Activated T-helper 1 cell treated with anti-CD3 and anti-CD28 coated beads, Interleukin-2, amount 50 U/mL, for 16 hours (primary cell): ENCODE measurements around the gene RORB.
"Not testable (repeated sequence)": the region's sequence is repeated elsewhere in the genome, so short reads cannot be mapped to it uniquely, and the experiment has no call there.

Experiments
- DNase-seq, 2 donors: peaks; one replicate each; pipeline ENCODE4 v3.0.0-alpha.2; 2020; ENCODE audit warnings: low read depth in 1 of 2, low spot score in 1 of 2

Gene RORB

DNA sequence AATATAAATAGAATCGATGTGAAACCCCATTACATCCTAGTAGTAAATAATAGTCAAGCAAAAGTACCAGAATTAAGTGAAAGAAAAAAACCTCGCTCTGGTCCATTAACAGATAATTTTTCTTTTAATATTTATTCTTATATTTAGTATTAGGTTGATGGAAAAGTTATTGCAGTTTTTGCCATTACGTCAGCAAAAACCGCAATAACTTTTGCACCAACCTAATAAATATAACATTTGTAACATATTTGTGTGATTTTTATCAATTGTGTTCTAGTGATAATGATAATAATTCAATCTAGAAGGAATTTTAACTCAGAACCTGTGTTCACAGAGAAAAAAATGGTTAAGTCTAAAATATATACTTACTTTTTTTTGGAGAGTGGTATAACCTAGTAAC, 16.1 kb downstream of the RORB start:
- no peak for DNase-seq

DNA sequence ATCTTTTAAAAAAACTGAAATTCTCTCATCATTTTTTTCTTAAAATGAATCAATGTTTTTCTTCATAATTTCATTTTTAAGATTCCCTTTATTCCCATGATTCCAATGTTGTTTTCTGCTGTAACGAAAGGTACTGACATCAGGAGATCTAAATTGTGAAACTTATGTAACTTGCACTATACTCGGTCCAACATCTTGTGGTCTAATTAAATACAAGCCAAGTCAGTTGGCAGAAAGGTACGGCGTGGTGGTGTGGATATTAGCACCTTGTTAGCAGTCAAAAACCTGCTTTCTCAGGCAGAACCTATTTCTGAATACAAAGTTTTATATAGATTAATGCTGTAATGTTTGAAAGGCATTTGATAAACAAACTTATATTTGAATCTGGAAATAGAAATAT, 20.1 kb downstream of the RORB start:
- DNase-seq = no peak

DNA sequence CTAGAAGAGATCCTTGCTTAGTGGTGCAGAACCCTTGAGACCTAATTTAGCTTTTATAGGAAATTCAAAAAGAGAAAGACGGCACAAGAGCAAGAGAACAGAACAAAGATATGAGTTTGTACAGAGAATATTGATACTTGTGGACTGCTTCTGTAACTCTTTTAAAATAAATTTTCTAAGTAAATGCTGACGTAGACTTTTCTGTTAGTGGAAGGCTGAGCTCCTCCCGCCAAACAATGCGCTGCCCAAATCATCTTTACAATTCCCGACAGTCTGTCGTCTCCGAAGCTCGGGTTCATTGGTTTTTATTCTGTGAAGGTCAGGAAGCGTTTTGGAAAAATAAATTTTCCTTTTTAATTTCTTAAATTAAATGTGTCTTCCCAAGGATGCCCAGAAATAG, 22.3 kb downstream of the RORB start:
- no peak for DNase-seq

DNA sequence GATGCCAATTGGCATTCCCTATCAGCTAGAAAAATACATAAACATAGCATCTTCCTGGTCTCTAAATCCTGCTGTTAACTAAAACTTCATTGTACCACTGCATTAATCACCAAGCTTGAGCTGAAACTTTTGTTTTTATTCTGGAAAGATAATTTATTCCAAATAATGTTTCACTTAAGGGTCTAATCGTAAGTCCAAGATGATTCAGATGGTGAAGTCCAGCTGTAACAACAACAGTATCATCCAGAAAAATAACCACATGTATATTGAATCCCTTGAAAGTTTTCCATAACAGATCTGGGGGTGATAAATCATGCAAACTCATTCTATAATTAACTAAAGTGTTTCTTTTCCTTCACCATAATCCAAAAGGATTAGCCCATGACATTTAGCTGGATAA, 23.9 kb downstream of the RORB start:
- no peak for DNase-seq

DNA sequence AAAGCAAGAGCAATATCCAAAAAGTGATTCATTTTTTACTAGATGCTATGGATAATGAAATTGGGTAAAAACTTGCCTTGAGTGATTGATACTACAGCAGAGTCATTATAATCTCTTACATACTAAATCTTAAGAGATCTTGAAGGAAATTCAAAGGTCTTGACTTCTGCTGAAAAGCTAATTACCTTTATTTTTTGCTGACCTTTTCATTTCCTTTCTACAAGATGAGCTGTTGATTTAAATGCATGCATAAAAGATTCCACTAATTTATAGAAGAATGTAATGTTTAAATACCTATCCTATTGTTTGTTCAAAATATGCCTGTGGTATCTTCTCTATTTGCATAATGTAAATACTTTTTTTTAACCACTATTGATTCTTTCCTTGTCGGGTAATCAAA, 27.2 kb downstream of the RORB start:
- DNase-seq = no peak

DNA sequence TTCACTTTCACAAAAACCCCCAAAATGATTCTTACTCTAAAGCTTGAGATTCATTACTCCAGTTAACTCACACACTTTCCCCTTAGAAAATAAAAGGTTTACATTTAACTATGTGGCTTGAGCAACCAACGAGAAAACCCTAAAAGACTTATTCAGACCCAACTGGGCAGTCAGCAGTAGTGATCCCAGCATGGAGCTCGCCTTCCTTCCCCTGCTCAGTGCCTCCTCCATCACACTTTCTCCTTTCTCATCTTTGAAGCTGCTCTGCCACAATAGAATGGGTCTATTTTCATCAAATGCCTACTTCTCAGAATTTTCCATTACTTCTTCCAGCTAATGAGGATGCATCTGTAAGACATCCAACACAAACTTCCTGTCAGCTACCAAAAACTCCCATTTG, 29.1 kb downstream of the RORB start:
- no peak for DNase-seq

DNA sequence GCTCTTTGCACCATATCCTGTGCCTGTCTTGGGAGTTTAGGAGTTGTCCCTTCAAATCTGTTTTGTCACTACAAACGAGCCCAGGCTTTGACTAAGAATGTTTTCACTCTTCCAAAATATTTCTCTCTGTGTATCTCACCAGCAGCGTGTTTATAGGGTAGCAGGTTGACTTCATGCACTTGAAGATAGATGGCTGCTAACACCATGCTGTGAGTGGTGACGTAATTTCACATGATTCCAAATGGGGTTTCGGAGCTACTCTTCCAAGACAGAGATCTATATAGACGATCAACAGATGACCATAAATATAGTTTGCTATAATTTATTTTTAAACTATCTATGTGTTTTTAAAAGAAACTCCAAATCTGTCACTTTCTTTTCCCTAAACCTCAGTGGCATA, 30.6 kb downstream of the RORB start:
- no peak for DNase-seq

DNA sequence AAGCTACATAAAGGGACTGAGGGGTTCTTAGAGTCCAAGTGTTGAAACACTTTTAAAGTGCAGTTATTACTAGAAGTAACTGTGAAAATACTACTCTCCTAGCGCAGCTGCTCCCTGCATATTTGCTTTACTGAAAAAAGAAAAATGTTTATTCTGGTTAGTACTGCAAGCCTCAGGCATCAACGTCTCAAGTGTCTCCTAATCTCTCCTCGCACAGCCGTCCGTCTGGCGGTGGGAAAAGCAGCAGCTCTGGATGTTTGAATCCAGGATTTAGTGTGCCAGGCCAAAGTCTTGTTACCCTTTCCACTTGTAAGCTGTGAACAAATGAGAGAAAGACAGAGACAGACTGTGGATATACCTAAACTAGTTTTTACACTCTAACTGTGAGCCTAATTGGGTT, 31.1 kb downstream of the RORB start:
- no peak for DNase-seq

DNA sequence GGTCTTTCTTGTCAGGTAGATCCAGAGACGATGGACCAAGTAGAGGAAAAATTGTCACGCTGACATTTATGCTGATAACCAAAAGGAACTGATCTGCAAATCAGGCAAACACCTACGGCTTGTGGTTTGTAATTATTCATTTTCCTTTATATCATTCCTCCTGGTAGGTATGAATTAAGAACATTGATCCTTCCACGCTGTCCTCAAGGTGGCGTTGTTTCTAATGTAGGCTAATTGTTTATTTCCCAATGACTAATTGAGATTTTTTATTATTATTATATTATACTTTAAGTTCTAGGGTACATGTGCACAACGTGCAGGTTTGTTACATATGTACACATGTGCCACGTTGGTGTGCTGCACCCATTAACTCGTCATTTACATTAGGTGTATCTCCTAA, 33.3 kb downstream of the RORB start:
- not testable (repeated sequence) for DNase-seq

DNA sequence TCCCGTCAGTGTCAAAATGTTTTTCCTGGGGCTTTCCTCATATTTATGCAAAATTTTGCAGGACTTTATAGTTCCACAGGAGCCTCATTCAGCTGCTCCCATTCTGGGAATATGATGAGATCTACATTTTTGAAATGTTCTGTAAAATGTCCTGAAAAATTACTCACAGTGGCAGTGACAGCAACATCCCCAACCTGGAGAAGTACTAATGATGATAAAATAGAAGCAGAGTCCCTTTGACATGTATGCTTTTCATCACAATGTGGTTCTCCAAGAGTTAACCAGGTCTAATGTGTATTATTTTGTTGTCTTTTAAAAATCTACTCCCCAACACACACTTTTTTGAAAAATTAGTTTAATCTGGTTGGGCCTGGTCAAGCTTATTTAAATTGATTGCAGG, 36.1 kb downstream of the RORB start:
- no peak for DNase-seq

DNA sequence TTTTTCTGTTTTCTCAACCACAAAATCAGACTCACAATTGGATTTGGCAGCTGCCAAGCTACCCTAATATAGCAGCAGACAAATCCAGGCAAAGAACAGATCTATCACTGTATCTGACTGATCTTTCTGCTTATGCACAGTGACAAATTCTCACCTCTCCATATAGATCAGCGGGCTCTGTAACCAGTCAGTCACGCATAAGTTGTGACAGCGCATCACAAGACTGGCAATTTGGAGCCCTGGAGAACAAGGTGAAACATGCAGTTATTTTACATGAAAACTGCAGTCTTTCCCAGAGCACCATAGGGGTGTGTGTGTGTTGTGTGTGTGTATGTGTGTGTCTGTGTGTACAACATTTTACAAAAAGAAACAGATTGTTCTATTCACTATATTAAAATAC, 37.7 kb downstream of the RORB start:
- no peak for DNase-seq

DNA sequence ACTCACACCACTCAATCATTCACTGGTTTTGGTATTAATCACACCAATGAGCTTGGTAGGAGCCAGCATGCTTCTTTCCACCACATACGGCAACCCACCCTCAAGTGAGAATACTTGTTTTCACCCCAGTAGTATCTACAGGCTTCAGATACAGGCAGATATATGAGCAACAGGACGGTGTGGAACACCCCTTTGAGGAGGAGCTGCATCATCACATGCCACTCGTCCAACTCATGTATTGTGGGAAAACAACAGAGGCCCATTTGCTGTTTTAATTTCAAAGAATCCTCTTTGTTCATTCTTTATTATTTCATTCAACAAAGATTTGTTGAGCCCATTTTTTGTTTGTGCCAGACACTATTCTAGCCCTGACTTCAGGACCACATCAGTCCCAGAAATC, 46.0 kb downstream of the RORB start:
- no peak for DNase-seq

DNA sequence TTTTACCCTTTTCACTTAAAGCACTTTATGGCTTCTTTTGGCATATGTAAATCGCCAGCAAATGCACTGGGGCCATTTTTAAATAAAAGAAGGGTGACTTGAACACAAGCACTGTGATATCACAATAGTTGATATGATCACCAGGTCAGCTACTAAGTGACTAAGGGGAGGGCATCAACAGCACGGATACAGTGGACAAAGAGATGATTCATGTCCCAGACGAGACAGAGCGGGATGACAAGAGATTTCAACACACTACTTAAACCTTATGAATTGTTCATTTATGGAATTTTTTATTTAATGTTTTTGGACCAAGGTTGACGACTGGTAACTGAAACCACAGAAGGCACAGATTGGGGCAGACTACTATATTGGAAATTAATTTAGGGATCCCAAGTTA, 54.1 kb downstream of the RORB start:
- DNase-seq = no peak

DNA sequence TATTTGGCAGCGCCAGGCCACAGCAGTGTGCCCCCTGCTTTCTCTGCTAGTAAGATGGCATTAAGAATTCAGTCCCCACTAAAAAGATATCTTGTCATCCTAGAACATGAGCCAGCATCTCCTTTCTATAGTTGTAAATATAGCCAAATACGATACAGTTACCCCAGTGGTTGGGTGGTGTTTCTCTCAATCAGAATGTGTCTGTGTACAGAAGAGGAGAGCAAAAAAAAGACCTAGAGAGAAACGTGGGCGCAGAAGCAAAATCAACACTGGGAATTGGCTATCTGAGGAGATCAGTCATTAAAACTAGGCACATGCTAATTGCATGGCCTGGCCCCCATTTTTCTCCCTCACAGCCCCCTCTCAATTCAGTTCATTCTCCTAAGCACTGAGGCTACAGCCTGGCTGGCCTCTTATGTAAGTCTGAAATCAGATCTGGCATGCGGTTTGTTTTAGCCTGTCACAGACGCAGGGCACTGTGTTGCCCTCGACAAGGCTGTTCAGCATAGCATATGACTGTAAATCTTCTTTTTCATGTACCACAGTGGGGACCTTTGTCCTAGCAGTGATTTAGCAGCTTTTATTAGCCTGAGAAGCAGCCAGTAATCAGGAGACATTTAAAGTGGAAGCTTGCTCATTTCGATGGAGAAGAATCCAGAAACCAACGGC, 57.8 kb downstream of the RORB start:
- DNase-seq = no peak

DNA sequence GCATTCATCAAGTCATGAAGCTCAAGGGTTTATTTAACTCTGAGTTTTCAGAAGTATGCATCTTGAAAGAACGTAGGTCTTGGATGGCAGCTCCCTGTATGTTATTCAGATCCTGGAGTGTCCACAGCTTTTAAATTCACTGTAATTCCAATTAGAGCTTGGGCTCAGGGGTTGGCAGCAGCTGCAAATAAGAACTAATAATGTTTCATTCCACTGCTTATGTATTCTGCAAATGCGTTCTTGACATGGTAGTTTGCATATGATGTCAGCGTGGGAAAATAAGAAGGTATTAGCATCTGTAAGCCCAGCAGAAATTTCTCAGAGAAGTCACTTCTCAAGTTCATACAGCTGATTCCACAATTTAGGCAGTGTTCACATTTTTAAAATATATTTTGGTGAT, 58.4 kb downstream of the RORB start:
- DNase-seq = no peak

DNA sequence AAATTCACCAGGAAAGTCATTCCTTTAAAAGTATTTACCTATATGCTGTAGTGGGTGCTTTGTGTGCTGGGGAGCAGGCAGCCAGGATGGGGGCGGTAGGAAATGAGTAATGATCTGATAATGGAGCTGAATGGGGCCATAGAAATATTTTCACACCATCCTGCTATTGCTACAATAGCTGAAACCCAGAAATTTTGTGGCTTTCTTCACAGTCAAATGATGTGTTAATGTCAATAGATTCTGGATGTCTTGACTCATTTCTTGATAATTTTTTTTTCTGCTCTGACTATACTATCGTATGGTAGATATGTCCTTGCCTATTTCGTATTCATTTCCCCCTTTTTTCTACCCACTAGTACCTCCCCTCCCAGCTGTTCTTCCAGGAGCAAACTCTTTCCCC, 59.5 kb downstream of the RORB start:
- DNase-seq = no peak

DNA sequence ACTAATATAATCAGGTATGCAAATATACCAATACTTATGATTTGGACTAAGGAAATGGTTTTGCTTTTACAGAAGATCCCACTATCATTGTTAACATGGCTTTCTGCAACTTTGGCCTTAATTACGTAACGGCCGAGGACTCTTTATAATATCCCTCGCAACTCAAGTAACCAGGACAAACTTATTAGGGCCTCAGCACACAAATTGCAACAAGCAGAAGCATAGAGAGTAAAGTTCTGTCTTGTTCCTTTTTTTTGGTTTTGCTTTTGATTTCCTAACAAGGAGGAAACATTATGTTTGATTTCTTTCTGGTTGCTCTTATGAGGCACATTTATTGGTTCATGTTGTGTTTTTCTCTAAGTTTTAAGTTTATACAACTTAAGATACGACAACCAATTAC, 60.4 kb downstream of the RORB start:
- no peak for DNase-seq

DNA sequence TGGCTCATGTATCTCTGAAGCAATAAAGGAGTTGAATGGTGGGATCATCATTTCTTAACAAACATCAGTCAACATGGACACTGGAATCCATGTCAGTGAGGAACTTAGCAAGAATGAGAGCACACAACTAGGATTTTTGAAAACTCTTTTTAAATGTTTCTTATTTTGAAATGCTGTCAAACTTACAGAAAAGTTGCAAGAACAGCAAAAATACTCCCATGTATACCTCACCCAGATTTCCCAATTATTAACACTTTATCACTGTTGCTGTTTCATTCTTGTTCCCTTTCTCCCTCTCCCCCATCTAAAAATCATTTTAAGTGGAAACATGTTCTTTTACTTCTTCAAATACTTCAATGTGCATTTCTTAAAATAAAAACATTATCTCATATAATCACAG, 65.5 kb downstream of the RORB start:
- DNase-seq = no peak

DNA sequence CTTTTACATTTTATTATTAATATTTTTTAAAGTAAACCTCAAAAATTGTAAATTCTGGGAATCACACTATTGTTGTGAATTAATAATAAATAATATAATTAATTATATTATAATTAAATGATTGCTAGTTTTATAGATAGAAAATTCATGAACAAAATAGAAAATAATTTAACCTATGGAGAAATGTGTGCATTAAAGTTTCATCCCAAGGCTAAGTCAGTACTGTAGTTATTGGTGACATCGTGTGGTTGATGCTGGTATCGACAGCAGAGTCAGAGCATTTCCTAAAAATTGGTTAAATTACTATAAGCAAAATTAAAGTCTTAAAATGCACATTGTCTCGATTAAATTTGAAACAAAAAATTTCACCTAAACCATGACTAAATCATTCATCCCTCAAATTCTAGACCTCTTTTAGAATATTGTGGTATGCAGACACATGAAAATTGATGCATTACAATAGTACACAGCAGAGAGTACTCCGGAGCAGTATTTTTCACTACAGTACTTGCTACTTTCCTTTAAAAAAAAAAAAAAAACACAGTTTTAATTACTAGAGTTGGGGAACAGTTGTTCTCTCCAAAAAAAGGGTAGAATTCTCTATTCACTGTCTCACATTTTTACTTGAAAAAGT, 73.9 kb downstream of the RORB start:
- DNase-seq = no peak

DNA sequence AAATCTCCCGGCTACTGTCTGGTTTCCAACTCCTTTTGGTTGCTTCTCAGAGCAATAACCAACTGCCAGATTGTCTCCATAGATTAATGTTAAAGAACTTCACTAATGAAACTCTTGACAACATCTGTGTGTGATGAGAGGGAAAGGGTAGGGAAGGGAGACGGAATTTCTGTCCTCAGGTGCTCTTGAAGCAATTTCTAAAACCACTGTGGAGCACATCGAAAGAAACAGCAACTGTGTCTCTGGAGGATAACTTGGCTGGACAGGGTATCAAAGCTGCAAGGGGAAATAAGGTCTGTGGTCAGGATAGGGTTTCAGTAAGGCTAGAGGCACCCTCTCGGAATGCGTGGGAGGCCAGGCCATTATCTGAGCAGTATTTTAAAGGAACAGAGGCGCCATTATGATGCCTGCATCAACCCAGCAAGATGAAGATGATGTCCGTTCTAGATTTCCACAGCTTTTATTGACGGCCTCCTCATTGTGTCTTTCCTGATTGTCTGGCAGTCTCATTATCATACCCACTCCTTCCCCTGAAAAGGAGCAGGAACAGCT, 76.6 kb downstream of the RORB start:
- no peak for DNase-seq

DNA sequence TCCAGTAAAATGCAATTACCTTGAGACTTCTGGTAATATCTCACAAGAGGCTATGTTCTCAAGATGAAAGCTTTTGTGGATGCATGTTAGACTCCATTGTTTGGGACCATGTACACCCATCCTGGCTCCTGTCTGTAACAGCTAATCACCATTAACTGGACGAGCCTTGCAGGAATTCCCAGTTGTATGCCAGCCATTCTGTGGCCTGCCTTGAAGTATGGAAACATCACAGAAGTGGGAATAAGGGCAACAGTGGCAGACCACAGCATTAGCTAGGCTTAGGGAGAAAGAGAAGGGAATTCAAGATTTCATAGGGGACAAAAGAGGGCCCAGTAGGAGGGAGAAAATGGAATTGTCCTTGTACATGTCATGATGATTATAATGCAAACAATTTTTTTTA, 79.0 kb downstream of the RORB start:
- no peak for DNase-seq

DNA sequence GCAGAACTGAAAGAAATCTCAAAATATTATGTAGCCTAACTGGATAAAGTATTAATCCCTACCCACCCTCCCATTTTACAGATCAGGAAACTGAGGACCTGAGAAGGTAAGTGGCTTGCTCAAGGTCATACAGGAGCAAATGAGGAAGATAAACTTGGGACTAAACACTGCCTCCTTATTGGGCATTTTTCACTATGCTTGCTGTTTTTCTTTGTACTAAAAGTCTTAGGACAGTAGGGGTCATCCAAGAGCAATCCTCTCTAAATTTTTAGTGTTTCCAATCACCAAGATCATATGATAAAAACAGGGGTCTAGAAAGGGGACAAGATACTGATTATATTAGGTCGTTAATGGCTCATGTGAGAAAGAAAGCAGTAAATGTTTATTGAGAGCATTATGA, 80.8 kb downstream of the RORB start:
- no peak for DNase-seq

DNA sequence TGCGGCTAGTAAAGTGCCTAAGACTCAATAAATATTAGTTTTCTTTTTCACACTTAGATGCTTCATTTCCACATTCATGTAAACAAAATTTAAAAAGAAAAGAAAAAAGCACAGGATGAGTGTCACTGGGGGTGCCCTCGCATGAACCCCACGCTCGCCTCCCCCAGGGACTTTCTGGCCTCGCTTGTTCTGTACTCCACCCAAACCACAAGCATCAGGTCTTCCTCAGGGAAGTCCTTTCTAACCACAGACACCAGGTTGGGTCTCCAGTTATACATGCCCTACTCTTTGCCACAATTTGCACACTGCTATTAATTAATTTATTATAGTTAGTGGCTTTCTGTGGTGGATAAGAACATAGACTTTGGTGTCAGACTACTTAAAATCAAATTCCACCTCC, 92.4 kb downstream of the RORB start:
- DNase-seq = no peak
